Liver (tissue), 9 donors: ENCODE measurements around the gene PTHLH. TPM values are rescaled to one million over a fixed set of nuclear protein-coding genes. Genes with fewer than 3 reads are reported as not detected.

Experiments used
- DNase-seq: peaks from one replicate; pipeline ENCODE4 v3.0.0-alpha.2; 2017; ENCODE audit warnings: low spot score
- H3K27ac ChIP-seq, 2 donors: one replicate each; pipeline ENCODE4 v1.7.0; 2013; ENCODE audit warnings: inconsistent platforms in 2 of 2, low read length in 2 of 2, control low read depth in 1 of 2, low read depth in 1 of 2, mild to moderate bottlenecking in 1 of 2
- H3K27me3 ChIP-seq, 4 donors: one replicate each; pipeline versions ENCODE4 v1.6.1 to v1.7.0; 2013; ENCODE audit warnings: low read length in 3 of 4, inconsistent platforms in 1 of 4, mild to moderate bottlenecking in 1 of 4, moderate library complexity in 1 of 4; ENCODE audit not compliant: control insufficient read depth in 4 of 4, insufficient read depth in 4 of 4
- H3K36me3 ChIP-seq, 4 donors: one replicate each; pipeline versions ENCODE4 v1.6.1 to v1.7.0; 2013; ENCODE audit warnings: low read length in 3 of 4, mild to moderate bottlenecking in 3 of 4, low read depth in 1 of 4, moderate library complexity in 1 of 4; ENCODE audit not compliant: control insufficient read depth in 4 of 4, insufficient read depth in 3 of 4
- H3K4me1 ChIP-seq, 4 donors: one replicate each; pipeline versions ENCODE4 v1.6.1 to v1.7.0; 2013; ENCODE audit warnings: low read length in 3 of 4, mild to moderate bottlenecking in 3 of 4, moderate library complexity in 1 of 4; ENCODE audit not compliant: control insufficient read depth in 4 of 4, insufficient read depth in 4 of 4
- H3K4me3 ChIP-seq, 3 donors: one replicate each; pipeline versions ENCODE4 v1.6.1 to v1.7.0; 2013; ENCODE audit warnings: low read length in 3 of 3, control low read depth in 1 of 3, low read depth in 1 of 3, mild to moderate bottlenecking in 1 of 3
- H3K9ac ChIP-seq, 2 donors: one replicate each; pipeline ENCODE4 v1.7.0; 2013; ENCODE audit warnings: low read length in 2 of 2, mild to moderate bottlenecking in 2 of 2, moderate library complexity in 2 of 2, control low read depth in 1 of 2, low read depth in 1 of 2
- H3K9me3 ChIP-seq, 4 donors: one replicate each; pipeline versions ENCODE4 v1.6.1 to v1.7.0; 2013; ENCODE audit warnings: low read length in 3 of 4; ENCODE audit not compliant: control insufficient read depth in 4 of 4
- EGR1 ChIP-seq, 2 donors: IDR thresholded peaks; 2 replicates each; pipeline ENCODE4 v1.6.1; 2016 to 2018; ENCODE audit warnings: antibody characterized with exemption in 2 of 2, low read depth in 2 of 2
- FOXA1 ChIP-seq: IDR thresholded peaks from 2 replicates; pipeline ENCODE4 v1.6.1; 2016; ENCODE audit warnings: antibody characterized with exemption
- FOXA2 ChIP-seq: IDR thresholded peaks from 2 replicates; pipeline ENCODE4 v1.6.1; 2016; ENCODE audit warnings: antibody characterized with exemption
- GABPA ChIP-seq, 2 donors: IDR thresholded peaks in 1 of 2; conservative IDR thresholded peaks in 1 of 2; 2 replicates each; pipeline ENCODE4 v1.6.1; 2016; ENCODE audit warnings: antibody characterized with exemption in 2 of 2, mild to moderate bottlenecking in 1 of 2, moderate library complexity in 1 of 2
- HNF4A ChIP-seq, 2 donors: conservative IDR thresholded peaks; 2 replicates each; pipeline ENCODE4 v1.6.1; 2016; ENCODE audit warnings: antibody characterized with exemption in 2 of 2, mild to moderate bottlenecking in 2 of 2
- HNF4G ChIP-seq: IDR thresholded peaks from 2 replicates; pipeline ENCODE4 v1.6.1; 2016; ENCODE audit warnings: antibody characterized with exemption
- NR2F2 ChIP-seq: IDR thresholded peaks from 2 replicates; pipeline ENCODE4 v1.6.1; 2016; ENCODE audit warnings: antibody characterized with exemption
- RAD21 ChIP-seq, 2 donors: IDR thresholded peaks; 2 replicates each; pipeline ENCODE4 v1.6.1; 2016; ENCODE audit warnings: antibody characterized with exemption in 2 of 2, mild to moderate bottlenecking in 2 of 2
- RXRA ChIP-seq, 2 donors: IDR thresholded peaks; 2 replicates each; pipeline ENCODE4 v1.6.1; 2017 to 2018; ENCODE audit warnings: antibody characterized with exemption in 2 of 2, mild to moderate bottlenecking in 1 of 2
- SP1 ChIP-seq: IDR thresholded peaks from 2 replicates; pipeline ENCODE4 v1.6.1; 2018; ENCODE audit warnings: antibody characterized with exemption, mild to moderate bottlenecking
- TAF1 ChIP-seq: conservative IDR thresholded peaks from 2 replicates; pipeline ENCODE4 v1.6.1; 2016; ENCODE audit warnings: antibody characterized with exemption, mild to moderate bottlenecking
- YY1 ChIP-seq: IDR thresholded peaks from 2 replicates; pipeline ENCODE4 v1.6.1; 2016; ENCODE audit warnings: antibody characterized with exemption, mild to moderate bottlenecking
- WGBS: extraction: QIAGEN DNeasy Blood & Tissue Kit; methylation state at CpG from one replicate; pipeline ENCODE4 v1.1.7; 2013; 5-methylcytosine and 5-hydroxymethylcytosine counted together
- polyA plus RNA-seq, 2 donors: library from polyadenylated mRNA; stranded (reverse) in 1 of 2; unstranded in 1 of 2; fragments of 200-250 nt in 1 of 2; fragments of >200 nt in 1 of 2; fragmentation: Nextera tagmentation in 1 of 2; extraction: Ambion mirVana in 1 of 2; gene quantifications; one replicate each; pipeline versions ENCODE4 v1.2.1 to v1.2.3, GENCODE V29; 2013 to 2015
- total RNA-seq, 2 donors: library from RNA; depleted of rRNA; stranded (reverse); fragments of >200 nt; gene quantifications; one replicate each; pipeline ENCODE4 v1.2.3, GENCODE V29; 2014
- TF ChIP-seq, protein P1 (sequence below): IDR thresholded peaks from 2 replicates; pipeline ENCODE4 v1.6.1; 2016; ENCODE audit warnings: antibody characterized with exemption
- TF ChIP-seq, protein P2 (sequence below): fragments of 150-350 bp; IDR thresholded peaks from 2 replicates; pipeline ENCODE4 v1.5.1; 2017; ENCODE audit warnings: improper control_type of control experiment, low read depth, low read length; ENCODE audit not compliant: missing input control
- TF ChIP-seq, protein P3 (sequence below): IDR thresholded peaks from 2 replicates; pipeline ENCODE4 v1.6.1; 2016; ENCODE audit warnings: antibody characterized with exemption, mild to moderate bottlenecking
- TF ChIP-seq, protein P4 (sequence below): IDR thresholded peaks from 2 replicates; pipeline ENCODE4 v1.6.1; 2016; ENCODE audit warnings: antibody characterized with exemption
- donor health status: healthy.
- donor health status: healthy.
- donor health status: healthy.
- donor health status: healthy.
- donor health status: healthy.

Gene PTHLH
- total and polyA plus RNA-seq, 4 donors, result not detected

DNA sequence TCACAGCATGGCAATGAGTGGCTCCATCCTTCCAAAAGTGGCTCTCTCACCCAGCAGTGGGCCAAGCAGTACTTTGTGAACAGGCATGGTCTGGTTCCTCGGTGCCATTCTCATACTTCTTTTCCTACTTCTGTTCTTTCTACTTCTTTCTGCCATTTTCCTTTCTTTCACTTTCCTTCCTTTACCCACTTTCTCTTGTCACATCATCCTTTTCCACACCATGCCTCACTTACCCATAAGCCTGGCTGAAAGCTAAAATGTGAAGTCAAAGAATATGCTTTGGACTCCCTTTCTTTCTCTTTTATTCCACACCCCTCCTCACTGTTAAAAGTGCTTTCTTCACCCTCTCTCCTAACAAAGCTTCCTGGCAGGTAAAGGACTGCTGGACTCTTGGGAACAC, 57.0 kb downstream of the PTHLH start:
- Histone ChIP-seq H3K9ac (no peak overlapping the region), H3K9me3 (no peaks in the 10 kb centered on the region), H3K36me3 (no peaks in the 10 kb centered on the region), H3K27me3 (no peaks in the 10 kb centered on the region), H3K4me3 (no peak overlapping the region), H3K27ac (no peak overlapping the region), H3K4me1 (no peaks in the 10 kb centered on the region)
- TF ChIP-seq, protein P1, sequence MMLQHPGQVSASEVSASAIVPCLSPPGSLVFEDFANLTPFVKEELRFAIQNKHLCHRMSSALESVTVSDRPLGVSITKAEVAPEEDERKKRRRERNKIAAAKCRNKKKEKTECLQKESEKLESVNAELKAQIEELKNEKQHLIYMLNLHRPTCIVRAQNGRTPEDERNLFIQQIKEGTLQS, result no peak
- TF ChIP-seq TAF1 (no peak), SP1 (no peak), HNF4G (no peak)
- no peak for DNase-seq
- WGBS, result 88% methylated on average over 1 of the region's 1 CpG

DNA sequence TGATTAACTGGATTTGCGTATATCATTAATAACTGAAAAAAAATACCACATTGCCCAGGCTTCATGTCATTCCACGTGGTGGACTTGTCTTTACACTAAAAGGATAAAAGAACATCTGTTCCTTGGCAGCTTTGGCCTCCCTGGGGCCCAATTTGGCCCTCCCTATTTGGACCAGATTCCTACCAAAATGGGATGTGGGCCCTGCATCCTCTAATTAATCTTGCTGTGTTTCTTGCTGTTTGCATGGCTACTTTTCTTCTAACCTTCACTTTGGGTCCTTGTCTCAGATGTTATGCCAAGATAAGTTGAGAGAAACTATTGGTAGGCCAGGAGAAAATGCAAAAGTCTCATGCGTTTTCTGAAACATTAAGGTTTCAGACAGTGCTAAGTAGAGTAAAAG, 57.5 kb downstream of the PTHLH start:
- H3K27ac ChIP-seq, result no peak overlapping the region
- no peaks in the 10 kb centered on the region for H3K36me3 ChIP-seq
- no peak overlapping the region for H3K4me3 ChIP-seq
- H3K27me3 ChIP-seq, result no peaks in the 10 kb centered on the region
- H3K4me1 ChIP-seq, result no peaks in the 10 kb centered on the region
- no peak overlapping the region for H3K9ac ChIP-seq
- TF ChIP-seq FOXA1, result no peak
- no peak for TF ChIP-seq FOXA2
- TF ChIP-seq GABPA (IDR thresholded peaks at IDR 0.05 in 1 of 2, conservative IDR thresholded peaks at IDR 0.05 in 1 of 2), result no peak
- TF ChIP-seq, protein P2, sequence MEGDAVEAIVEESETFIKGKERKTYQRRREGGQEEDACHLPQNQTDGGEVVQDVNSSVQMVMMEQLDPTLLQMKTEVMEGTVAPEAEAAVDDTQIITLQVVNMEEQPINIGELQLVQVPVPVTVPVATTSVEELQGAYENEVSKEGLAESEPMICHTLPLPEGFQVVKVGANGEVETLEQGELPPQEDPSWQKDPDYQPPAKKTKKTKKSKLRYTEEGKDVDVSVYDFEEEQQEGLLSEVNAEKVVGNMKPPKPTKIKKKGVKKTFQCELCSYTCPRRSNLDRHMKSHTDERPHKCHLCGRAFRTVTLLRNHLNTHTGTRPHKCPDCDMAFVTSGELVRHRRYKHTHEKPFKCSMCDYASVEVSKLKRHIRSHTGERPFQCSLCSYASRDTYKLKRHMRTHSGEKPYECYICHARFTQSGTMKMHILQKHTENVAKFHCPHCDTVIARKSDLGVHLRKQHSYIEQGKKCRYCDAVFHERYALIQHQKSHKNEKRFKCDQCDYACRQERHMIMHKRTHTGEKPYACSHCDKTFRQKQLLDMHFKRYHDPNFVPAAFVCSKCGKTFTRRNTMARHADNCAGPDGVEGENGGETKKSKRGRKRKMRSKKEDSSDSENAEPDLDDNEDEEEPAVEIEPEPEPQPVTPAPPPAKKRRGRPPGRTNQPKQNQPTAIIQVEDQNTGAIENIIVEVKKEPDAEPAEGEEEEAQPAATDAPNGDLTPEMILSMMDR, result no peak
- no peak for TF ChIP-seq RXRA (IDR thresholded peaks at IDR 0.05)
- TF ChIP-seq, protein P1, result no peak
- TF ChIP-seq, protein P3, sequence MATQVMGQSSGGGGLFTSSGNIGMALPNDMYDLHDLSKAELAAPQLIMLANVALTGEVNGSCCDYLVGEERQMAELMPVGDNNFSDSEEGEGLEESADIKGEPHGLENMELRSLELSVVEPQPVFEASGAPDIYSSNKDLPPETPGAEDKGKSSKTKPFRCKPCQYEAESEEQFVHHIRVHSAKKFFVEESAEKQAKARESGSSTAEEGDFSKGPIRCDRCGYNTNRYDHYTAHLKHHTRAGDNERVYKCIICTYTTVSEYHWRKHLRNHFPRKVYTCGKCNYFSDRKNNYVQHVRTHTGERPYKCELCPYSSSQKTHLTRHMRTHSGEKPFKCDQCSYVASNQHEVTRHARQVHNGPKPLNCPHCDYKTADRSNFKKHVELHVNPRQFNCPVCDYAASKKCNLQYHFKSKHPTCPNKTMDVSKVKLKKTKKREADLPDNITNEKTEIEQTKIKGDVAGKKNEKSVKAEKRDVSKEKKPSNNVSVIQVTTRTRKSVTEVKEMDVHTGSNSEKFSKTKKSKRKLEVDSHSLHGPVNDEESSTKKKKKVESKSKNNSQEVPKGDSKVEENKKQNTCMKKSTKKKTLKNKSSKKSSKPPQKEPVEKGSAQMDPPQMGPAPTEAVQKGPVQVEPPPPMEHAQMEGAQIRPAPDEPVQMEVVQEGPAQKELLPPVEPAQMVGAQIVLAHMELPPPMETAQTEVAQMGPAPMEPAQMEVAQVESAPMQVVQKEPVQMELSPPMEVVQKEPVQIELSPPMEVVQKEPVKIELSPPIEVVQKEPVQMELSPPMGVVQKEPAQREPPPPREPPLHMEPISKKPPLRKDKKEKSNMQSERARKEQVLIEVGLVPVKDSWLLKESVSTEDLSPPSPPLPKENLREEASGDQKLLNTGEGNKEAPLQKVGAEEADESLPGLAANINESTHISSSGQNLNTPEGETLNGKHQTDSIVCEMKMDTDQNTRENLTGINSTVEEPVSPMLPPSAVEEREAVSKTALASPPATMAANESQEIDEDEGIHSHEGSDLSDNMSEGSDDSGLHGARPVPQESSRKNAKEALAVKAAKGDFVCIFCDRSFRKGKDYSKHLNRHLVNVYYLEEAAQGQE, result no peak
- TF ChIP-seq, protein P4, sequence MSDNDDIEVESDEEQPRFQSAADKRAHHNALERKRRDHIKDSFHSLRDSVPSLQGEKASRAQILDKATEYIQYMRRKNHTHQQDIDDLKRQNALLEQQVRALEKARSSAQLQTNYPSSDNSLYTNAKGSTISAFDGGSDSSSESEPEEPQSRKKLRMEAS, result no peak
- TF ChIP-seq TAF1, result no peak
- TF ChIP-seq NR2F2, result no peak
- TF ChIP-seq YY1, result no peak
- no peak for TF ChIP-seq EGR1 (IDR thresholded peaks at IDR 0.05; ENCODE audit: low read depth in 2 of 2)
- no peak for TF ChIP-seq RAD21 (IDR thresholded peaks at IDR 0.05)
- TF ChIP-seq HNF4G, result no peak
- TF ChIP-seq HNF4A (conservative IDR thresholded peaks at IDR 0.05), result no peak
- no peaks in the 10 kb centered on the region for H3K9me3 ChIP-seq
- WGBS, result 31% methylated on average over 3 of the region's 3 CpGs
- no peak for DNase-seq
